H1 (cell line): ENCODE measurements around the gene KIF1B. TPM values are rescaled to one million over a fixed set of nuclear protein-coding genes. Genes with fewer than 3 reads are reported as not detected.

Source experiments
- CTCF ChIA-PET: fragments of 300-600 bp; sonication (Branson Sonifier 250); formaldehyde crosslinking; loops from one replicate; lab custom pipeline; 2021; ENCODE audit not compliant: partially characterized antibody; lab: Charles Lee
- POLR2A ChIA-PET: fragments of 300-600 bp; sonication (Branson Sonifier 250); formaldehyde crosslinking; loops from one replicate; lab custom pipeline; 2021; ENCODE audit warnings: inconsistent platforms; ENCODE audit not compliant: partially characterized antibody; lab: Charles Lee
- DNase-seq, 2 experiments: peaks; one replicate each; pipeline versions ENCODE4 v3.0.0 to v3.0.0-alpha.2; 2010 to 2022; ENCODE audit warnings: low spot score in 2 of 2, low read depth in 1 of 2, mixed read lengths in 1 of 2
- FAIRE-seq: peaks from 2 replicates; lab custom pipeline; 2011; peaks lifted over from hg19 to GRCh38; lab: Jason Lieb, UNC
- H2AFZ ChIP-seq: 2 replicates; pipeline ENCODE4 v1.8.1; 2012; ENCODE audit warnings: low read length, inconsistent platforms
- H2AK5ac ChIP-seq: 2 replicates; pipeline ENCODE4 v1.6.1; 2013; ENCODE audit warnings: low read depth, low read length
- H2BK120ac ChIP-seq: replicated peaks from 2 replicates; pipeline ENCODE3; 2013; ENCODE audit warnings: low read depth, low read length, inconsistent platforms
- H2BK12ac ChIP-seq: 2 replicates; pipeline ENCODE4 v1.6.1; 2013; ENCODE audit warnings: low read depth, low read length
- H2BK15ac ChIP-seq: 2 replicates; pipeline ENCODE4 v1.6.1; 2013; ENCODE audit warnings: low read length
- H2BK20ac ChIP-seq: 2 replicates; pipeline ENCODE4 v1.6.1; 2013; ENCODE audit warnings: low read length
- H2BK5ac ChIP-seq: 2 replicates; pipeline ENCODE4 v1.6.1; 2013; ENCODE audit warnings: low read depth, low read length
- H3K14ac ChIP-seq: 2 replicates; pipeline ENCODE4 v1.6.1; 2013; ENCODE audit warnings: inconsistent platforms; ENCODE audit not compliant: insufficient read length
- H3K18ac ChIP-seq: 2 replicates; pipeline ENCODE4 v1.6.1; 2013; ENCODE audit warnings: low read length; ENCODE audit errors: extremely low read depth
- H3K23ac ChIP-seq: 2 replicates; pipeline ENCODE4 v1.6.1; 2013; ENCODE audit warnings: inconsistent platforms; ENCODE audit not compliant: insufficient read length
- H3K23me2 ChIP-seq: 2 replicates; pipeline ENCODE4 v1.6.1; 2013; ENCODE audit warnings: low read depth, low read length
- H3K27ac ChIP-seq: 2 replicates; pipeline ENCODE4 v1.6.1; 2011; ENCODE audit warnings: low read depth, low read length, inconsistent platforms
- H3K27me3 ChIP-seq, 4 experiments: replicated peaks in 1 of 4; 1 replicate in 1 of 4; 2 replicates in 3 of 4; pipeline versions ENCODE4 v1.6.1 to v1.8.1; 2011 to 2013; ENCODE audit warnings: low read length in 3 of 4, mild to moderate bottlenecking in 3 of 4, inconsistent platforms in 2 of 4, mixed read lengths in 2 of 4, moderate library complexity in 1 of 4; ENCODE audit not compliant: control insufficient read depth in 3 of 4, insufficient read depth in 3 of 4; ENCODE audit errors: extremely low read depth in 1 of 4
- H3K36me3 ChIP-seq, 4 experiments: 2 replicates each; pipeline versions ENCODE4 v1.6.1 to v1.8.1; 2011 to 2013; ENCODE audit warnings: mild to moderate bottlenecking in 4 of 4, low read length in 3 of 4, moderate library complexity in 2 of 4, control low read depth in 1 of 4, inconsistent platforms in 1 of 4; ENCODE audit not compliant: insufficient read depth in 4 of 4, control insufficient read depth in 2 of 4
- H3K4ac ChIP-seq: replicated peaks from 2 replicates; pipeline ENCODE3; 2013; ENCODE audit warnings: low read length, low read depth, mixed read lengths, inconsistent platforms; ENCODE audit not compliant: insufficient read length
- H3K4me1 ChIP-seq, 4 experiments: replicated peaks in 1 of 4; 1 replicate in 1 of 4; 2 replicates in 3 of 4; pipeline versions ENCODE4 v1.6.1 to v1.8.1; 2011 to 2013; ENCODE audit warnings: low read length in 3 of 4, inconsistent platforms in 2 of 4, mixed read lengths in 1 of 4; ENCODE audit not compliant: insufficient read depth in 4 of 4, control insufficient read depth in 3 of 4
- H3K4me2 ChIP-seq, 2 experiments: 2 replicates each; pipeline versions ENCODE4 v1.6.1 to v1.8.1; 2011 to 2013; ENCODE audit warnings: low read depth in 2 of 2, low read length in 2 of 2, control low read depth in 1 of 2, inconsistent platforms in 1 of 2, mild to moderate bottlenecking in 1 of 2; ENCODE audit not compliant: insufficient read depth in 1 of 2
- H3K4me3 ChIP-seq, 4 experiments: fragments of 200-600, 300-600 bp in 1 of 4; sonication (generic), shearing (Covaris generic), sonication (Bioruptor Twin) in 1 of 4; 2 replicates each; pipeline versions ENCODE4 v1.5.1 to v1.8.1; 2011 to 2016; ENCODE audit warnings: low read length in 4 of 4, low read depth in 3 of 4, control low read depth in 2 of 4, inconsistent platforms in 2 of 4, mild to moderate bottlenecking in 2 of 4, mixed read lengths in 1 of 4, moderate library complexity in 1 of 4; ENCODE audit not compliant: insufficient read depth in 2 of 4; ENCODE audit errors: extremely low read depth in 1 of 4
- H3K56ac ChIP-seq: replicated peaks from 2 replicates; pipeline ENCODE3; 2013; ENCODE audit warnings: low read depth, mild to moderate bottlenecking, mixed read lengths, low read length, inconsistent platforms; ENCODE audit not compliant: insufficient read length
- H3K79me1 ChIP-seq: 2 replicates; pipeline ENCODE4 v1.6.1; 2013; ENCODE audit warnings: low read depth, low read length, control low read depth
- H3K79me2 ChIP-seq, 2 experiments: 2 replicates each; pipeline versions ENCODE4 v1.6.1 to v1.8.1; 2012 to 2013; ENCODE audit warnings: low read length in 2 of 2, mild to moderate bottlenecking in 2 of 2, inconsistent platforms in 1 of 2; ENCODE audit not compliant: insufficient read depth in 2 of 2, control insufficient read depth in 1 of 2
- H3K9ac ChIP-seq, 4 experiments: replicated peaks in 1 of 4; 1 replicate in 1 of 4; 2 replicates in 3 of 4; pipeline versions ENCODE4 v1.6.1 to v1.8.1; 2011 to 2013; ENCODE audit warnings: low read depth in 3 of 4, low read length in 3 of 4, control low read depth in 2 of 4, mild to moderate bottlenecking in 2 of 4, moderate library complexity in 2 of 4, inconsistent platforms in 1 of 4; ENCODE audit errors: extremely low read depth in 1 of 4
- H3K9me3 ChIP-seq, 2 experiments: 2 replicates each; pipeline versions ENCODE4 v1.6.1 to v1.8.1; 2012 to 2013; ENCODE audit warnings: mild to moderate bottlenecking in 2 of 2, moderate library complexity in 2 of 2, control low read depth in 1 of 2, inconsistent platforms in 1 of 2, low read depth in 1 of 2, low read length in 1 of 2, mixed read lengths in 1 of 2; ENCODE audit not compliant: insufficient read depth in 2 of 2
- H4K20me1 ChIP-seq, 2 experiments: replicated peaks in 1 of 2; 2 replicates each; pipeline versions ENCODE3 to v1.8.1; 2011 to 2013; ENCODE audit warnings: inconsistent platforms in 2 of 2, low read length in 2 of 2, mild to moderate bottlenecking in 1 of 2; ENCODE audit not compliant: insufficient read depth in 2 of 2, control insufficient read depth in 1 of 2
- H4K5ac ChIP-seq: 2 replicates; pipeline ENCODE4 v1.6.1; 2013; ENCODE audit warnings: low read length, low read depth, mixed read lengths, inconsistent platforms; ENCODE audit not compliant: insufficient read length
- H4K8ac ChIP-seq: 2 replicates; pipeline ENCODE4 v1.8.0; 2013; ENCODE audit warnings: mild to moderate bottlenecking, moderate library complexity, low read length, inconsistent platforms; ENCODE audit not compliant: insufficient read depth; ENCODE audit errors: extremely low read depth
- H4K91ac ChIP-seq: replicated peaks from 2 replicates; pipeline ENCODE3; 2013; ENCODE audit warnings: low read length, mixed read lengths, inconsistent platforms; ENCODE audit not compliant: insufficient read length
- BCL11A ChIP-seq, 2 experiments: IDR thresholded peaks; one replicate each; pipeline ENCODE4 v1.6.1; 2011; ENCODE audit warnings: low read depth in 2 of 2, low read length in 2 of 2, mild to moderate bottlenecking in 2 of 2
- CREB1 ChIP-seq: IDR thresholded peaks from 2 replicates; pipeline ENCODE4 v1.6.1; 2012; ENCODE audit warnings: inconsistent platforms
- HDAC2 ChIP-seq, 2 experiments: fragments of 300-600 bp in 1 of 2; sonication (generic) in 1 of 2; IDR thresholded peaks; 2 replicates each; pipeline ENCODE4 v1.6.1; 2011 to 2012; ENCODE audit warnings: low read depth in 2 of 2, low read length in 2 of 2, mild to moderate bottlenecking in 2 of 2, moderate library complexity in 2 of 2, borderline replicate concordance in 1 of 2, inconsistent platforms in 1 of 2
- MAFK ChIP-seq: IDR thresholded peaks from 2 replicates; pipeline ENCODE4 v1.6.1; 2012; ENCODE audit warnings: low read depth, mild to moderate bottlenecking, improper control_type of control experiment, low read length
- POLR2A ChIP-seq, 2 experiments: IDR thresholded peaks; 1 replicate in 1 of 2; 2 replicates in 1 of 2; pipeline ENCODE4 v1.6.1; 2011; ENCODE audit warnings: low read depth in 2 of 2, low read length in 2 of 2, mild to moderate bottlenecking in 2 of 2; ENCODE audit errors: control extremely low read depth in 1 of 2
- RAD21 ChIP-seq, 2 experiments: IDR thresholded peaks in 1 of 2; conservative IDR thresholded peaks in 1 of 2; 2 replicates each; pipeline ENCODE4 v1.6.1; 2011; ENCODE audit warnings: low read depth in 2 of 2, low read length in 2 of 2, improper control_type of control experiment in 1 of 2, inconsistent platforms in 1 of 2, mild to moderate bottlenecking in 1 of 2, moderate library complexity in 1 of 2
- RFX5 ChIP-seq: IDR thresholded peaks from 2 replicates; pipeline ENCODE4 v1.6.1; 2011; ENCODE audit warnings: low read depth, low read length, improper control_type of control experiment, borderline replicate concordance
- SAP30 ChIP-seq: fragments of 300-600 bp; sonication (generic); IDR thresholded peaks from 2 replicates; pipeline ENCODE4 v1.7.1; 2012; ENCODE audit warnings: low read length, moderate library complexity, mild to moderate bottlenecking, inconsistent platforms; ENCODE audit not compliant: insufficient read depth, insufficient replicate concordance
- SIN3A ChIP-seq, 2 experiments: IDR thresholded peaks in 1 of 2; conservative IDR thresholded peaks in 1 of 2; 2 replicates each; pipeline ENCODE4 v1.6.1; 2011 to 2012; ENCODE audit warnings: low read length in 2 of 2, improper control_type of control experiment in 1 of 2, low read depth in 1 of 2, mild to moderate bottlenecking in 1 of 2
- SUZ12 ChIP-seq: fragments of 200-600 bp; sonication (generic); IDR thresholded peaks from 2 replicates; pipeline ENCODE4 v1.6.1; 2012; ENCODE audit warnings: mild to moderate bottlenecking, inconsistent platforms, low read length, moderate library complexity, mixed read lengths
- TBP ChIP-seq: IDR thresholded peaks from 2 replicates; pipeline ENCODE4 v1.6.1; 2011; ENCODE audit warnings: low read depth, low read length, improper control_type of control experiment
- TEAD4 ChIP-seq: IDR thresholded peaks from 2 replicates; pipeline ENCODE4 v1.6.1; 2012; ENCODE audit warnings: low read depth, low read length, inconsistent platforms, mixed read lengths
- ZNF274 ChIP-seq: IDR thresholded peaks from 2 replicates; pipeline ENCODE4 v1.7.0; 2012; ENCODE audit warnings: low read length, borderline replicate concordance; ENCODE audit errors: extremely low read depth
- WGBS, 2 experiments: shearing (Covaris generic) in 1 of 2; methylation state at CpG; one replicate each; pipeline versions ENCODE4 v1.1.6 to v1.1.7; 2013 to 2015; ENCODE audit warnings: low lambda C conversion rate in 2 of 2, mixed read lengths in 2 of 2, inconsistent platforms in 1 of 2, low coverage in 1 of 2, missing lambda C conversion rate in 1 of 2; ENCODE audit not compliant: insufficient replicate concordance in 2 of 2, insufficient coverage in 1 of 2, insufficient read length in 1 of 2; ENCODE audit errors: extremely low coverage in 1 of 2, missing lambda C conversion rate in 1 of 2; 5-methylcytosine and 5-hydroxymethylcytosine counted together
- polyA plus RNA-seq, 7 experiments: library from polyadenylated mRNA; depleted of rRNA in 3 of 7; stranded (reverse) in 5 of 7; unstranded in 2 of 7; fragments of >200 nt in 5 of 7; fragments of 200-250 nt in 2 of 7; gene quantifications; 1 replicate in 5 of 7; 2 replicates in 1 of 7; 4 replicates in 1 of 7; pipeline versions ENCODE4 v1.2.1 to v1.2.3, GENCODE V29; 2011 to 2013; ENCODE audit warnings: missing spikeins in 2 of 7, mixed read lengths in 2 of 7
- total RNA-seq: library from RNA; stranded (reverse); fragmentation: NEBNext Ultra II Directional; extraction: Animal tissue kit (Norgen Biotek cat#: 25700); gene quantifications from 2 replicates; pipeline ENCODE4 v1.2.1, GENCODE V29; 2021

Gene KIF1B
- total and polyA plus RNA-seq, 2 of the 8 experiments (the other 6 are each of a cell fraction or from before 2014, with no cell fraction given) = 39.1 to 74.2 TPM

DNA sequence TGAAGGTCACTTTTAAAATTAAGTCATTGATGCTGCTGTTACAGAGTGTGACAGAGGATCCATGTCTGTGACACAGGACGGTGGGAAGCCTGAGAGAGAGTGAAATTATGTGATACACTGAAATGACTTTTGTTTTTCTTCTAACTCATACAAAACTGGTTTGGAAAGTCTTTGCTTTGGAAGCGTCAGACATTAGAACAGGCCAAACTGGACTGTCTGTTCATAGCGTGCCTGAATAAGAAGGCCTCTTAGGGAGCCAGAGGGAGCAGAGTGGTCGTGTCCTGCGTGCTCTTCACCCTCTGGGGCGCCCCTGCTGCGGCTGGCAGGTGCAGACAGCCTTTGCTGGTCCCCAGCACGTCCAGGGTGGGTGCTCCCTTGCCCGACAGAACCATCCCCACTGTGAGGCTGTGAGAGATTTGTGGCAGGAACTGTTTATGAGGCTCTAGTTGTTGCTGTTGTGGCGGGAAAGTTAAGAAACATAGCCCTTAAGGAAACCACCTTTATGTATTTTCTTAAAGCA lies 168.8 kb downstream of the KIF1B start:
- Histone ChIP-seq H3K36me3 (peaks cover 10 to 34% (median 27%) of the 10 kb centered on the region in 4 experiments; a peak in 6 of 8 replicates), H3K27ac (no peak overlapping the region), H3K23ac (no peak overlapping the region), H3K4me1 (no peaks in the 10 kb centered on the region), H3K9me3 (no peaks in the 10 kb centered on the region), H3K56ac (no peak overlapping the region), H4K20me1 (no peaks in the 10 kb centered on the region), H3K4me3 (no peak overlapping the region), H2BK5ac (no peak overlapping the region), H3K4ac (no peak overlapping the region), H3K18ac (no peak overlapping the region), H3K4me2 (no peak overlapping the region), H3K9ac (no peak overlapping the region), H2AFZ (no peak overlapping the region), H3K14ac (no peak overlapping the region), H3K79me1 (no peaks in the 10 kb centered on the region; the same call in 1 of the 2 replicates), H2BK15ac (no peak overlapping the region), H4K91ac (no peak overlapping the region), H2AK5ac (no peak overlapping the region), H4K5ac (no peak overlapping the region), H3K23me2 (no peaks in the 10 kb centered on the region), H3K27me3 (no peaks in the 10 kb centered on the region), H3K79me2 (no peaks in the 10 kb centered on the region), H2BK120ac (no peak overlapping the region), H2BK20ac (no peak overlapping the region), H4K8ac (no peak overlapping the region), H2BK12ac (no peak overlapping the region)
- ChIA-PET POLR2A (no interaction called here), CTCF (interaction anchor here (1.0 to 2.3 kb wide), 3 partner anchors 9 to 51 kb away, joined by 3 to 18 read pairs (median 10); partner anchors contain the start of gene CENPS)
- WGBS, 2 experiments = 95% methylated on average over 10 of the region's 10 CpGs; no CpG with 5 or more reads in 1 of the 2 experiments
- no peak for TF ChIP-seq ZNF274
- TF ChIP-seq MAFK = no peak
- TF ChIP-seq RFX5 = no peak
- no peak for TF ChIP-seq SIN3A (conservative IDR thresholded peaks at IDR 0.05 in 1 of 2, IDR thresholded peaks at IDR 0.05 in 1 of 2; ENCODE audit: low read depth in 1 of 2, low read length in 2 of 2)
- no peak for TF ChIP-seq SUZ12
- no peak for TF ChIP-seq RAD21 (IDR thresholded peaks at IDR 0.05 in 1 of 2, conservative IDR thresholded peaks at IDR 0.05 in 1 of 2; ENCODE audit: low read depth in 2 of 2, low read length in 2 of 2)
- no peak for TF ChIP-seq HDAC2 (IDR thresholded peaks at IDR 0.05; ENCODE audit: borderline replicate concordance in 1 of 2, low read depth in 2 of 2, low read length in 2 of 2)
- no peak for TF ChIP-seq SAP30
- no peak for TF ChIP-seq POLR2A (IDR thresholded peaks at IDR 0.05; ENCODE audit: control extremely low read depth in 1 of 2, low read depth in 2 of 2, low read length in 2 of 2)
- no peak for TF ChIP-seq TBP
- no peak for TF ChIP-seq CREB1
- no peak for TF ChIP-seq TEAD4
- TF ChIP-seq BCL11A (IDR thresholded peaks at IDR 0.05; ENCODE audit: low read depth in 2 of 2, low read length in 2 of 2) = no peak
- no peak for DNase-seq
- no peak for FAIRE-seq
